NK-92 (cell line): ENCODE results near the gene SLC26A11.
"Not testable (repeated sequence)": the region's sequence is repeated elsewhere in the genome, so short reads cannot be mapped to it uniquely, and the experiment has no call there.

Source experiments
- DNase-seq: peaks from one replicate; lab custom pipeline; 2025; ENCODE audit not compliant: unreplicated experiment; lab: John Stamatoyannopoulos, UW

SLC26A11 gene

GRCh38 chr17:80260791-80261158 is 40.5 kb downstream of the SLC26A11 start, which contains the start of gene RNF213:
Gene RNF213 (plus strand): TSS chr17:80260852. CDS start chr17:80263682, 2,830 bp downstream.
- DNase-seq: no peak

GRCh38 chr17:80261159-80261894 is 41.1 kb downstream of the SLC26A11 start:
- no peak for DNase-seq

- DNase-seq: no peak
Measured at GRCh38 chr17:80261895-80262279, 41.7 kb downstream of the SLC26A11 start.

- DNase-seq: no peak
Measured at GRCh38 chr17:80262291-80262690, 42.1 kb downstream of the SLC26A11 start.

- DNase-seq: no peak
Measured at GRCh38 chr17:80262775-80263244, 42.6 kb downstream of the SLC26A11 start.

GRCh38 chr17:80263253-80264204 is 43.3 kb downstream of the SLC26A11 start:
- DNase-seq: peak; percentile 21

- DNase-seq: no peak
Measured at GRCh38 chr17:80264205-80265075, 44.2 kb downstream of the SLC26A11 start.

GRCh38 chr17:80265205-80266068 is 45.2 kb downstream of the SLC26A11 start:
- DNase-seq: no peak

- DNase-seq: no peak
Measured at GRCh38 chr17:80267391-80267790, 47.2 kb downstream of the SLC26A11 start.

GRCh38 chr17:80268427-80268826 is 48.2 kb downstream of the SLC26A11 start:
- DNase-seq: no peak

- DNase-seq: no peak
Measured at GRCh38 chr17:80269405-80269807, 49.2 kb downstream of the SLC26A11 start.

- no peak for DNase-seq
Measured at GRCh38 chr17:80270104-80270503, 49.9 kb downstream of the SLC26A11 start.

- DNase-seq: no peak
Measured at GRCh38 chr17:80270836-80271235, 50.6 kb downstream of the SLC26A11 start.

- no peak for DNase-seq
Measured at GRCh38 chr17:80272366-80272765, 52.1 kb downstream of the SLC26A11 start.

- DNase-seq: no peak
Measured at GRCh38 chr17:80274331-80274730, 54.1 kb downstream of the SLC26A11 start.

GRCh38 chr17:80274871-80275449 is 54.7 kb downstream of the SLC26A11 start:
- DNase-seq: no peak

- not testable (repeated sequence) for DNase-seq
Measured at GRCh38 chr17:80275857-80276256, 55.6 kb downstream of the SLC26A11 start.

GRCh38 chr17:80277751-80278671 is 57.8 kb downstream of the SLC26A11 start:
- no peak for DNase-seq
